Keratinocyte (primary cell): ENCODE measurements around the gene EYS. TPM values are rescaled to one million over a fixed set of nuclear protein-coding genes. Genes with fewer than 3 reads are reported as not detected.

Experiments used
- DNase-seq: peaks from one replicate; pipeline ENCODE4 v3.0.0-alpha.2; 2011; ENCODE audit warnings: low read depth, missing footprints, low spot score
- FAIRE-seq: peaks from 2 replicates; lab custom pipeline; 2011; peaks lifted over from hg19 to GRCh38; lab: Jason Lieb, UNC
- H2AFZ ChIP-seq: 2 replicates; pipeline ENCODE4 v1.6.0; 2012; ENCODE audit warnings: low read length, control low read depth, inconsistent platforms; ENCODE audit not compliant: control insufficient read depth
- H3K27ac ChIP-seq: 2 replicates; pipeline ENCODE4 v1.5.1; 2011; ENCODE audit warnings: low read length; ENCODE audit not compliant: control insufficient read depth, insufficient read depth
- H3K27me3 ChIP-seq: 3 replicates; pipeline ENCODE4 v1.6.0; 2011; ENCODE audit warnings: low read length; ENCODE audit not compliant: control insufficient read depth, insufficient read depth; ENCODE audit errors: extremely low read depth
- H3K36me3 ChIP-seq, 2 experiments: 2 replicates in 1 of 2; 3 replicates in 1 of 2; pipeline ENCODE4 v1.5.1; 2011; ENCODE audit warnings: low read length in 2 of 2, mild to moderate bottlenecking in 1 of 2; ENCODE audit not compliant: control insufficient read depth in 2 of 2, insufficient read depth in 2 of 2; ENCODE audit errors: extremely low read depth in 1 of 2
- H3K4me1 ChIP-seq: 3 replicates; pipeline ENCODE4 v1.5.1; 2011; ENCODE audit warnings: low read length; ENCODE audit not compliant: control insufficient read depth, insufficient read depth; ENCODE audit errors: extremely low read depth
- H3K4me2 ChIP-seq: 3 replicates; pipeline ENCODE4 v1.6.0; 2011; ENCODE audit warnings: low read depth, low read length; ENCODE audit not compliant: control insufficient read depth, insufficient read depth; ENCODE audit errors: extremely low read depth
- H3K4me3 ChIP-seq, 3 experiments: fragments of 200-600 bp in 1 of 3; sonication (generic) in 1 of 3; 2 replicates in 2 of 3; 3 replicates in 1 of 3; pipeline ENCODE4 v1.5.1; 2011 to 2016; ENCODE audit warnings: low read length in 3 of 3, mild to moderate bottlenecking in 3 of 3, control low read depth in 2 of 3, inconsistent platforms in 1 of 3, low read depth in 1 of 3, mixed read lengths in 1 of 3, mixed run types in 1 of 3, moderate library complexity in 1 of 3; ENCODE audit not compliant: control insufficient read depth in 2 of 3, insufficient read depth in 2 of 3; ENCODE audit errors: extremely low read depth in 1 of 3
- H3K79me2 ChIP-seq: 2 replicates; pipeline ENCODE4 v1.6.0; 2012; ENCODE audit warnings: low read length; ENCODE audit not compliant: control insufficient read depth, insufficient read depth
- H3K9ac ChIP-seq: 3 replicates; pipeline ENCODE4 v1.6.0; 2011; ENCODE audit warnings: low read length; ENCODE audit not compliant: control insufficient read depth, insufficient read depth; ENCODE audit errors: extremely low read depth
- H3K9me1 ChIP-seq: 3 replicates; pipeline ENCODE4 v1.6.0; 2011; ENCODE audit warnings: low read length; ENCODE audit not compliant: control insufficient read depth, insufficient read depth; ENCODE audit errors: extremely low read depth
- H3K9me3 ChIP-seq: 2 replicates; pipeline ENCODE4 v1.5.1; 2012; ENCODE audit warnings: low read depth, low read length; ENCODE audit not compliant: control insufficient read depth
- H4K20me1 ChIP-seq: 3 replicates; pipeline ENCODE4 v1.6.0; 2011; ENCODE audit warnings: low read length; ENCODE audit not compliant: control insufficient read depth, insufficient read depth; ENCODE audit errors: extremely low read depth
- EZH2 ChIP-seq: IDR thresholded peaks from one replicate; pipeline ENCODE4 v1.6.1; 2012; ENCODE audit warnings: inconsistent platforms, mild to moderate bottlenecking, low read length, moderate library complexity
- dilution Hi-C: fragments of 300-500 bp; cut with MboI; formaldehyde crosslinking; loops from one replicate; pipeline ENCODE4 v1.7.0; 2020; ENCODE audit warnings: low sequenced_read_pairs; ENCODE audit not compliant: extremely low pct_ligation_motif_present
- polyA plus RNA-seq, 5 experiments: library from polyadenylated mRNA; depleted of rRNA in 3 of 5; stranded (reverse) in 3 of 5; stranded (forward) in 1 of 5; unstranded in 1 of 5; fragments of >200 nt; gene quantifications; 1 replicate in 1 of 5; 2 replicates in 3 of 5; 3 replicates in 1 of 5; pipeline versions ENCODE4 v1.2.1 to v1.2.3, GENCODE V29; 2011 to 2012; ENCODE audit warnings: missing spikeins in 2 of 5, low read depth in 1 of 5, low replicate concordance in 1 of 5
- TF ChIP-seq, protein P1 (sequence below), 3 experiments: IDR thresholded peaks in 1 of 3; conservative IDR thresholded peaks in 1 of 3; optimal IDR thresholded peaks in 1 of 3; 2 replicates in 2 of 3; 3 replicates in 1 of 3; pipeline versions ENCODE3 to v1.5.1; 2011; ENCODE audit warnings: low read length in 3 of 3, mild to moderate bottlenecking in 3 of 3, moderate library complexity in 2 of 3, control low read depth in 1 of 3, inconsistent platforms in 1 of 3; ENCODE audit not compliant: insufficient read depth in 2 of 3; ENCODE audit errors: extremely low read depth in 1 of 3

The EYS gene
- polyA plus RNA-seq, 1 donor (not counting 4 experiments of a cell fraction or from before 2014, with no cell fraction given): 0.34 TPM

DNA sequence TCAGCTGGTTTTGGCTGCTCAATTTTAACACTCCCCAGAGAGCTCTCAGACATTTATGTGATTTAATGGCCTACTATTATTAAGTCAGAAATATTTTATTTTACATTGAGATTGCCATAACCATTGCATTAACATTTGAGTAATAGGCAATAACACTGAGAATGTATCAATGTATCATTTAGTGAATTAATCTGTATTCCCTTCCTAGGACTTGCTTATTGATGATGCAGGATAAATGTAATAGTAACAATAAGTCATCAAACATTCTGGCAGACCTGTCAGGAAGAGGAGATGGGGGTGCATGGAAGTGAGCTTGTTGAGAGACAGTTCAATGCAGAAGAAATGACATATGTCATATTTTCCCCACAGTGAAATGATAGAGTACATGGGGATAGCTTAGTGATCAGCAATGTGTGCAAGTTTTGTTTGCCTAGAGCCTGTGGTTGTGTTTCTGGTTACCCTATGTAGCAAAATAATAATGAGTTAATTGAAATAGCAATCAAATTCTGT is 458.9 kb downstream of the EYS start:
- no peaks in the 10 kb centered on the region for H3K27me3 ChIP-seq
- H3K4me2 ChIP-seq: no peak overlapping the region
- no peaks in the 10 kb centered on the region for H3K79me2 ChIP-seq
- H3K9me1 ChIP-seq: no peaks in the 10 kb centered on the region
- no peaks in the 10 kb centered on the region for H3K4me1 ChIP-seq
- H2AFZ ChIP-seq: no peak overlapping the region
- H3K9ac ChIP-seq: no peak overlapping the region
- H4K20me1 ChIP-seq: no peaks in the 10 kb centered on the region
- dilution Hi-C loops: no loop called here
- H3K27ac ChIP-seq: no peak overlapping the region
- no peaks in the 10 kb centered on the region for H3K9me3 ChIP-seq
- H3K4me3 ChIP-seq: no peak overlapping the region
- no peak for DNase-seq
- no peak for TF ChIP-seq EZH2
- TF ChIP-seq, protein P1, sequence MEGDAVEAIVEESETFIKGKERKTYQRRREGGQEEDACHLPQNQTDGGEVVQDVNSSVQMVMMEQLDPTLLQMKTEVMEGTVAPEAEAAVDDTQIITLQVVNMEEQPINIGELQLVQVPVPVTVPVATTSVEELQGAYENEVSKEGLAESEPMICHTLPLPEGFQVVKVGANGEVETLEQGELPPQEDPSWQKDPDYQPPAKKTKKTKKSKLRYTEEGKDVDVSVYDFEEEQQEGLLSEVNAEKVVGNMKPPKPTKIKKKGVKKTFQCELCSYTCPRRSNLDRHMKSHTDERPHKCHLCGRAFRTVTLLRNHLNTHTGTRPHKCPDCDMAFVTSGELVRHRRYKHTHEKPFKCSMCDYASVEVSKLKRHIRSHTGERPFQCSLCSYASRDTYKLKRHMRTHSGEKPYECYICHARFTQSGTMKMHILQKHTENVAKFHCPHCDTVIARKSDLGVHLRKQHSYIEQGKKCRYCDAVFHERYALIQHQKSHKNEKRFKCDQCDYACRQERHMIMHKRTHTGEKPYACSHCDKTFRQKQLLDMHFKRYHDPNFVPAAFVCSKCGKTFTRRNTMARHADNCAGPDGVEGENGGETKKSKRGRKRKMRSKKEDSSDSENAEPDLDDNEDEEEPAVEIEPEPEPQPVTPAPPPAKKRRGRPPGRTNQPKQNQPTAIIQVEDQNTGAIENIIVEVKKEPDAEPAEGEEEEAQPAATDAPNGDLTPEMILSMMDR (optimal IDR thresholded peaks at IDR 0.05 in 1 of 3, IDR thresholded peaks at IDR 0.05 in 1 of 3, conservative IDR thresholded peaks at IDR 0.05 in 1 of 3; ENCODE audit: extremely low read depth in 1 of 3, insufficient read depth in 2 of 3, low read length in 3 of 3): no peak
- H3K36me3 ChIP-seq: no peaks in the 10 kb centered on the region
- no peak for FAIRE-seq

DNA sequence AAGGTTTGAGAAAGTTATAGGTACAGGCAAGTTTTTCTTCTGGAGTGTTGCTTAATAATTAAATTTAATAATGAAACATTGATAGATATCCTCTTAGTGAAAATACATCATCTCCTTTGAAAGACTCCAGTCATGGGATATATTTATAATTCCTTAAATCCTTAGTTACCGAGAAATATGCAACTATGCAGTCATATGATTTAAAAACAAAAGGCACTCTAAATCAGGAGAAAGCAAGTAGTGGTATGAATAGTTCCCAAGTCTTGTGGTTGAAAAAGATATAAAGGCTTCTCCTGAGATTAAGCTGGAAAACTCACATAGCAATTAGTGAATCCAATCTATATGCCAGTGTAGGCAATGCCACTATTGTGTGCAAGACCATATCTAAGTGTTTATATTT is 475.4 kb downstream of the EYS start:
- Histone ChIP-seq H3K9me1 (no peaks in the 10 kb centered on the region), H3K27me3 (no peaks in the 10 kb centered on the region), H3K4me2 (no peak overlapping the region), H3K4me3 (no peak overlapping the region), H3K27ac (no peak overlapping the region), H3K9me3 (no peaks in the 10 kb centered on the region), H3K9ac (no peak overlapping the region), H2AFZ (no peak overlapping the region), H3K79me2 (no peaks in the 10 kb centered on the region), H3K4me1 (no peaks in the 10 kb centered on the region), H4K20me1 (no peaks in the 10 kb centered on the region), H3K36me3 (no peaks in the 10 kb centered on the region)
- no peak for TF ChIP-seq EZH2
- TF ChIP-seq, protein P1 (optimal IDR thresholded peaks at IDR 0.05 in 1 of 3, IDR thresholded peaks at IDR 0.05 in 1 of 3, conservative IDR thresholded peaks at IDR 0.05 in 1 of 3; ENCODE audit: extremely low read depth in 1 of 3, insufficient read depth in 2 of 3, low read length in 3 of 3): no peak
- dilution Hi-C loops: no loop called here
- DNase-seq (no peak), FAIRE-seq (no peak)
